Measurements from ENCODE around the gene CALCOCO2. TPM values are rescaled to one million over a fixed set of nuclear protein-coding genes. Genes with fewer than 3 reads are reported as not detected.
"Not testable (repeated sequence)": the region's sequence is repeated elsewhere in the genome, so short reads cannot be mapped to it uniquely, and the experiment has no call there.

CALCOCO2 gene
- total RNA-seq, 4 donors from 2014 or later: 40.9 to 318 (median 118) TPM

GRCh38 chr17:48816438-48816773 is 14.4 kb upstream of the CALCOCO2 start:
- DNase-seq: no peak
- H3K27ac ChIP-seq: no peak overlapping the region
- peaks cover 0 to 4% of the 10 kb centered on the region in 2 donors for H3K4me1 ChIP-seq
- intact Hi-C loops (cut with DNase I; ENCODE audit: low total_unique reads): loop anchor here (5.0 kb wide), 1 partner anchor 61 kb away; no protein-coding TSS in a partner anchor
- TF ChIP-seq CTCF (IDR thresholded peaks at IDR 0.05) (no peak), POLR2A (IDR thresholded peaks at IDR 0.05) (no peak)
- peak overlapping the region; percentile 15 to 36 for H3K4me3 ChIP-seq
- H3K27me3 ChIP-seq: no peaks in the 10 kb centered on the region
- no peaks in the 10 kb centered on the region for H3K9me3 ChIP-seq
- H3K36me3 ChIP-seq: no peaks in the 10 kb centered on the region

- intact Hi-C loops (cut with DNase I; ENCODE audit: low total_unique reads): loop anchor here (5.0 kb wide), 1 partner anchor 60 kb away; no protein-coding TSS in a partner anchor
- TF ChIP-seq CTCF (IDR thresholded peaks at IDR 0.05) (no peak), POLR2A (IDR thresholded peaks at IDR 0.05) (no peak)
- peak within 1 kb of the TSS; percentile 15 to 36 for H3K4me3 ChIP-seq
- H3K27ac ChIP-seq: no peak within 1 kb of the TSS
- no peaks in the 10 kb centered on the region for H3K27me3 ChIP-seq
- peaks cover 0 to 4% of the 10 kb centered on the region in 2 donors for H3K4me1 ChIP-seq
- no peaks in the 10 kb centered on the region for H3K36me3 ChIP-seq
- peak; percentile 74 to 80 for DNase-seq
- no peaks in the 10 kb centered on the region for H3K9me3 ChIP-seq
These were observed 13.9 kb upstream of the CALCOCO2 start, which contains the start of gene TTLL6 for GRCh38 chr17:48816774-48817590. Gene TTLL6 (minus strand): TSS chr17:48817229. CDS start chr17:48817072, 157 bp downstream.

GRCh38 chr17:48818361-48818841 is 12.4 kb upstream of the CALCOCO2 start:
- Histone ChIP-seq H3K27me3 (no peaks in the 10 kb centered on the region), H3K4me1 (peaks cover 0 to 4% of the 10 kb centered on the region in 2 donors), H3K27ac (no peak overlapping the region), H3K36me3 (no peaks in the 10 kb centered on the region), H3K4me3 (no peak overlapping the region), H3K9me3 (no peaks in the 10 kb centered on the region)
- no peak for TF ChIP-seq POLR2A (IDR thresholded peaks at IDR 0.05)
- no peak for TF ChIP-seq CTCF (IDR thresholded peaks at IDR 0.05)
- DNase-seq: no peak
- intact Hi-C loops (cut with DNase I; ENCODE audit: low total_unique reads): loop anchor here (5.0 kb wide), 1 partner anchor 59 kb away; no protein-coding TSS in a partner anchor

- Histone ChIP-seq H3K27ac (no peak overlapping the region), H3K4me1 (peaks cover 0 to 4% of the 10 kb centered on the region in 2 donors), H3K36me3 (no peaks in the 10 kb centered on the region), H3K27me3 (no peaks in the 10 kb centered on the region), H3K4me3 (no peak overlapping the region), H3K9me3 (no peaks in the 10 kb centered on the region)
- intact Hi-C loops (cut with DNase I; ENCODE audit: low total_unique reads): loop anchor here (5.0 kb wide), 1 partner anchor 58 kb away; no protein-coding TSS in a partner anchor
- no peak for DNase-seq
- TF ChIP-seq POLR2A (IDR thresholded peaks at IDR 0.05) (no peak), CTCF (IDR thresholded peaks at IDR 0.05) (no peak)
These were observed 11.4 kb upstream of the CALCOCO2 start for GRCh38 chr17:48819466-48819865.

- H3K36me3 ChIP-seq; H3K4me1 ChIP-seq; H3K27ac ChIP-seq; DNase-seq; intact Hi-C loops (cut with DNase I; ENCODE audit: low total_unique reads); H3K27me3 ChIP-seq; H3K4me3 ChIP-seq; H3K9me3 ChIP-seq: not testable (repeated sequence)
These were observed 9.9 kb upstream of the CALCOCO2 start for GRCh38 chr17:48820936-48821335.
